Adrenal gland (tissue), 12 donors: ENCODE data around the gene LARP1. TPM values are rescaled to one million over a fixed set of nuclear protein-coding genes. Genes with fewer than 3 reads are reported as not detected.
A peak's percentile ranks its signal among the peaks of the same experiment; 100 is the strongest.

Source experiments
- DNase-seq, 7 donors: peaks; one replicate each; pipeline ENCODE4 v3.0.0-alpha.2; 2019 to 2020
- H3K27ac ChIP-seq, 5 donors: fragments of 200-600 bp; sonication (generic) in 4 of 5; 1 replicate in 3 of 5; 2 replicates in 2 of 5; pipeline versions ENCODE4 v1.5.1 to v1.8.0; 2016 to 2020; ENCODE audit warnings: mild to moderate bottlenecking in 1 of 5
- H3K27me3 ChIP-seq: fragments of 200-600 bp; 2 replicates; pipeline ENCODE4 v1.8.0; 2021
- H3K36me3 ChIP-seq, 2 donors: fragments of 200-600 bp; replicated peaks in 1 of 2; 1 replicate in 1 of 2; 2 replicates in 1 of 2; pipeline versions ENCODE4 v1.5.1 to v1.8.0; 2018 to 2022
- H3K4me1 ChIP-seq, 2 donors: fragments of 200-600 bp; replicated peaks in 1 of 2; 1 replicate in 1 of 2; 2 replicates in 1 of 2; pipeline versions ENCODE4 v1.5.1 to v1.8.0; 2018 to 2021
- H3K4me3 ChIP-seq, 4 donors: fragments of 200-600 bp; sonication (generic) in 3 of 4; one replicate each; pipeline ENCODE4 v1.5.1; 2016 to 2018
- H3K9me3 ChIP-seq, 3 donors: fragments of 200-600 bp; sonication (generic) in 1 of 3; replicated peaks in 1 of 3; 1 replicate in 2 of 3; 2 replicates in 1 of 3; pipeline versions ENCODE4 v1.5.1 to v1.8.0; 2016 to 2021
- POLR2A ChIP-seq, 2 donors: fragments of 450-650 bp; IDR thresholded peaks; one replicate each; pipeline ENCODE4 v1.6.1; 2017; ENCODE audit warnings: antibody characterized with exemption in 2 of 2, mild to moderate bottlenecking in 2 of 2, moderate library complexity in 1 of 2
- WGBS, 4 donors: extraction: QIAGEN DNeasy Blood & Tissue Kit in 2 of 4; methylation state at CpG; one replicate each; pipeline versions ENCODE4 v1.1.5 to v1.1.7; 2013 to 2017; 5-methylcytosine and 5-hydroxymethylcytosine counted together
- intact Hi-C, 2 donors: fragments of 100-400 bp; cut with DNase I; formaldehyde crosslinking; loops; one replicate each; pipeline versions ENCODE4 v1.14.1 to v1.15.0; 2022 to 2023
- polyA plus RNA-seq, 3 donors: library from polyadenylated mRNA; stranded (reverse); fragments of 200-250 nt in 2 of 3; fragments of 350-450 nt in 1 of 3; fragmentation: Illumina TruSeq in 1 of 3; extraction: RNeasy Lipid Tissue Mini Kit (QIAGEN cat#74804) in 1 of 3; gene quantifications; one replicate each; pipeline ENCODE4 v1.2.3, GENCODE V29; 2013 to 2014
- total RNA-seq, 9 donors: library from RNA; depleted of rRNA in 4 of 9; stranded (reverse); fragments of >200 nt in 4 of 9; fragments of 120-200 nt in 1 of 9; fragmentation: NEBNext Ultra II Directional in 1 of 9; extraction: Animal tissue kit (Norgen Biotek cat#: 25700) in 1 of 9; gene quantifications; one replicate each; pipeline versions ENCODE4 v1.1.0 to v1.2.4, GENCODE V29; 2013 to 2023
- TF ChIP-seq, protein P1 (sequence below), 6 experiments: fragments of 450-650 bp in 4 of 6; fragments of 200-600 bp in 2 of 6; sonication (generic) in 1 of 6; IDR thresholded peaks; 1 replicate in 5 of 6; 2 replicates in 1 of 6; pipeline versions ENCODE4 v1.5.1 to v1.8.0; 2016 to 2021; ENCODE audit warnings: antibody characterized with exemption in 6 of 6, mild to moderate bottlenecking in 2 of 6, moderate library complexity in 1 of 6
- donor health status: healthy with polysubstance abuse.
- donor health status: Bipolar disorder and iron deficiency.
- donor health status: DM: yes; HTN: yes; CAD: no.
- donor health status: DM: no; HTN: no; CAD: no.
- donor health status: DM: no; HTN: no; CAD: no.
- donor health status: DM: yes; HTN: yes; CAD: no.

LARP1 gene
- total and polyA plus RNA-seq, 12 donors = 30.5 to 209 (median 126) TPM

DNA sequence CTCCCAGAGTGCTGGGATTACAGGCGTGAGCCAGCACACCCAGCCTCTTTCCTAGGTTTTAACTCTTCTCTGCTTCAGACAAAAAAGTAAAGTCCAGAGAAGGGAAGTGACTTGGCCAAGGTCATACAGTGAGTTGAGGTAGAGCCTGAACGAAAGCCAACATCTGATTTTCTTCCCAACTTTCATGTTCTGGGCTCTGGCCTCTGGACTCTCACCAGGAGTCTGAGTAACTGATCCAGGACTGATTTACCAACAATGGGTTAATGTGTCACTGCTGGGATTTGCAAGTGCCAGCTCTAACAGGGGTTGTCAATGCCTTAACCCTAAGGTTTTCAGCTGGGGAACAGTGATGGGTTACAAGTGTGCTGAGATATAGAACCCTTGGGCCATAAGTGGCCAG, 32.2 kb upstream of the LARP1 start:
- no peak for DNase-seq
- TF ChIP-seq, protein P1, sequence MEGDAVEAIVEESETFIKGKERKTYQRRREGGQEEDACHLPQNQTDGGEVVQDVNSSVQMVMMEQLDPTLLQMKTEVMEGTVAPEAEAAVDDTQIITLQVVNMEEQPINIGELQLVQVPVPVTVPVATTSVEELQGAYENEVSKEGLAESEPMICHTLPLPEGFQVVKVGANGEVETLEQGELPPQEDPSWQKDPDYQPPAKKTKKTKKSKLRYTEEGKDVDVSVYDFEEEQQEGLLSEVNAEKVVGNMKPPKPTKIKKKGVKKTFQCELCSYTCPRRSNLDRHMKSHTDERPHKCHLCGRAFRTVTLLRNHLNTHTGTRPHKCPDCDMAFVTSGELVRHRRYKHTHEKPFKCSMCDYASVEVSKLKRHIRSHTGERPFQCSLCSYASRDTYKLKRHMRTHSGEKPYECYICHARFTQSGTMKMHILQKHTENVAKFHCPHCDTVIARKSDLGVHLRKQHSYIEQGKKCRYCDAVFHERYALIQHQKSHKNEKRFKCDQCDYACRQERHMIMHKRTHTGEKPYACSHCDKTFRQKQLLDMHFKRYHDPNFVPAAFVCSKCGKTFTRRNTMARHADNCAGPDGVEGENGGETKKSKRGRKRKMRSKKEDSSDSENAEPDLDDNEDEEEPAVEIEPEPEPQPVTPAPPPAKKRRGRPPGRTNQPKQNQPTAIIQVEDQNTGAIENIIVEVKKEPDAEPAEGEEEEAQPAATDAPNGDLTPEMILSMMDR (IDR thresholded peaks at IDR 0.05) = no peak
- TF ChIP-seq POLR2A (IDR thresholded peaks at IDR 0.05) = no peak
- intact Hi-C loops = no loop called here
- Histone ChIP-seq H3K36me3 (no peaks in the 10 kb centered on the region), H3K4me3 (no peak overlapping the region), H3K27me3 (no peaks in the 10 kb centered on the region), H3K4me1 (peaks cover 5 to 8% of the 10 kb centered on the region in 2 donors), H3K9me3 (no peaks in the 10 kb centered on the region), H3K27ac (no peak overlapping the region)
- 64 to 85% (median 82%) methylated on average over 2 of the region's 2 CpGs for WGBS, 4 donors

DNA sequence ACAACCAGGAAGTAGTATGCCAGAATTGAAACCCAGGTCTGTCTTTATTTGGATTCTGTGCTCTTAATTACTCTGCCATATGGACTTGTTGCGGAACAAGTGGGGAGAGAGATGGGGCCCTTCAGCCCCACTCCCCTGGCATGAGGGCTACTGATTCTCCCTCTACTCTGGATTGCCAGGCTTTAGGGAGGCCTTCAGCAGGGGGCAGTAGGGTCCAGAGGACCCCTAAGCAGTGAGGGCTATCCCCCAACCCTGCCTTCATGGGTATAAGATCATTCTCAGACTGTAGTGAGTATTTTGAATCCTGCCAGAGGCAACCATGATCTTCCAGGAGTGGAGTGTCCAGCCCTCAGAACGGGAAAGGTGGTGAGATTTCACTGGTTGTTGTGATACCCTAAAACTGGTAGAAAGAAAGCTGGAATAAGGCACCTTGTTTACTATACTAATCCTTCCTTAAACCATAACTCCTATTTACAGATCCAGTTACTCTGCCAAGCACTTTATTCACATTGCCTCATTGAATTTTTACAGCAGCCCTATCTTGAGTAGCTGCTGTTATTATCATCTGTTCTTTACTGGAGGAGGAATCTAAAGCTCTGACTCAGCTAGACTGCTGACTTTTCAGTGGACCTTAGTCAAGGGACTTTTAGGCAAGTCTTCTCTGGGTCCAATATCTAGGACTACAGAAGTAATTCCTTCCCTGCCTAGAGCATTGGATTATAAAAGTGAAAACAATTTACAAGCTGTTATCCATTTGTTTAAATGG, 31.3 kb upstream of the LARP1 start:
- no peaks in the 10 kb centered on the region for H3K36me3 ChIP-seq
- H3K9me3 ChIP-seq = no peaks in the 10 kb centered on the region
- H3K4me1 ChIP-seq = peaks cover 5 to 8% of the 10 kb centered on the region in 2 donors
- WGBS, 4 donors = 64 to 93% (median 91%) methylated on average over 2 of the region's 2 CpGs
- H3K27me3 ChIP-seq = no peaks in the 10 kb centered on the region
- H3K4me3 ChIP-seq = no peak overlapping the region
- intact Hi-C loops = no loop called here
- peak overlapping the region in 2 of 5 donors; percentile 44 to 50 for H3K27ac ChIP-seq
- no peak for TF ChIP-seq POLR2A (IDR thresholded peaks at IDR 0.05)
- TF ChIP-seq, protein P1 (IDR thresholded peaks at IDR 0.05) = no peak
- DNase-seq = peak in 1 of 7 donors; percentile 12

DNA sequence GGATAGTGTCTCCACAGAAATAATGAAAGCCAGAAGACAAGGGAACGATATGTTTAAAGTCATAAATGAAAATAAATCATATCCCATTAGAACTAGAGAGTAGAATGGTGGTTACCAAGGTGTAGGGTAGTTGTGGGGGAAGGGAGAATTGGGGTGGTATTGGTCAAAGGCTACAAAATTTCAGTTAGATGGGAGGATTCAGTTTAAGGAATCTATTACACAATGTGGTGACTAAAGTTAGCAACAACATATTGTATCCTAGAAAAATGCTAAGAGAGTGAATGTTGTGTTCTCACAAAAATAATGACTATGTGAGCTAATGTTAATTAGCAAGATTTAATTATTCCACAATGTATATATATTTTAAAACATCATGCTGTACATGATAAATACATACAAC, 27.8 kb upstream of the LARP1 start:
- intact Hi-C loops = no loop called here
- no peak for TF ChIP-seq POLR2A (IDR thresholded peaks at IDR 0.05)
- TF ChIP-seq, protein P1 (IDR thresholded peaks at IDR 0.05) = no peak
- no peak for DNase-seq
- Histone ChIP-seq H3K27ac (no peak overlapping the region), H3K27me3 (no peaks in the 10 kb centered on the region), H3K4me3 (no peak overlapping the region), H3K9me3 (no peaks in the 10 kb centered on the region), H3K4me1 (peaks cover 5 to 8% of the 10 kb centered on the region in 2 donors), H3K36me3 (no peaks in the 10 kb centered on the region)
- WGBS, 4 donors = 69 to 84% (median 73%) methylated on average over 1 of the region's 1 CpG

DNA sequence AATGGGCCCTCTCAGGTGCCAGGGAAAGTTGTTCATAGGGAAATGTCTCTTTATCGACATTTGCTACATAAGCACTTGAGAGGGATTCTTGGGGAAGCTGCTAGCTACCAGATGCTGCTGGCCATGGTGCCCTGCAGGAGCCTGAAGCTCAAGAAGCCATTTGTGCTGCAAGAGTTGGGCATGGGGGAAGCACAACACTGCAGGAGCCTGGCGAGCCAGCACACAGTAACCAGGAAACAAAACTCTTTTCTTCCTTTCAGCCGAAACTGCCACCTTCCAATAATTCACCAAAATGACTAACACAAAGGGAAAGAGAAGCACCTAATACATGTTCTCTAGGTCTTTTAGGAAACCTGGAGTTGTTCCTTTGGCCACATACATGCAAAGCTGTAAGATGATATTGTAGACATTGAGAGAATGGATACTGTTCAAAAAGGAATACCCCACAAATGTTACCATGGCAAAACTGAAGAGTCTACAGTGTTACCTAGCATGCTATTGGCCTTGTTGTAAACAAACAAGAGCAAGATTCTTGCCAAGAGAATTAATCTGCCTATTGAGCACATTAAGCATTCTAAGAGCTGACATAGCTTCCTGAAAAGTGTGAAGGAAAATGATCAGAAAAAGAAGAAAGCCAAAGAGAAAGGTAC, 26.1 kb upstream of the LARP1 start:
- H3K4me3 ChIP-seq = no peak overlapping the region
- WGBS, 4 donors = 75 to 100% (median 93%) methylated on average over 3 of the region's 3 CpGs
- no peaks in the 10 kb centered on the region for H3K27me3 ChIP-seq
- TF ChIP-seq POLR2A (IDR thresholded peaks at IDR 0.05) = no peak
- TF ChIP-seq, protein P1 (IDR thresholded peaks at IDR 0.05) = no peak
- intact Hi-C loops = no loop called here
- DNase-seq = no peak
- H3K36me3 ChIP-seq = no peaks in the 10 kb centered on the region
- no peak overlapping the region for H3K27ac ChIP-seq
- peaks cover 4 to 5% of the 10 kb centered on the region in 2 donors for H3K4me1 ChIP-seq
- no peaks in the 10 kb centered on the region for H3K9me3 ChIP-seq
